Body of pancreas (tissue), 4 donors: ENCODE measurements around the gene ADM2.

ENCODE experiments used
- CTCF ChIP-seq, 7 experiments: fragments of 450-650 bp in 4 of 7; fragments of 200-600 bp in 3 of 7; sonication (generic) in 3 of 7; IDR thresholded peaks; one replicate each; pipeline ENCODE4 v1.5.1; 2016 to 2019; ENCODE audit warnings: antibody characterized with exemption in 7 of 7
- POLR2A ChIP-seq, 3 donors: fragments of 450-650 bp; IDR thresholded peaks; one replicate each; pipeline ENCODE4 v1.6.1; 2016; ENCODE audit warnings: antibody characterized with exemption in 3 of 3, mild to moderate bottlenecking in 2 of 3

GRCh38 chr22:50522208-50522805 is 41.0 kb downstream of the ADM2 start:
- TF ChIP-seq CTCF (IDR thresholded peaks at IDR 0.05) (no peak), POLR2A (IDR thresholded peaks at IDR 0.05) (no peak)
